ENCODE measurements around the gene BMX. TPM values are rescaled to one million over a fixed set of nuclear protein-coding genes. Genes with fewer than 3 reads are reported as not detected.

BMX gene
- total and polyA plus RNA-seq, 10 of the 15 experiments (the other 5 are each of a cell fraction or from before 2014, with no cell fraction given): not detected

DNA sequence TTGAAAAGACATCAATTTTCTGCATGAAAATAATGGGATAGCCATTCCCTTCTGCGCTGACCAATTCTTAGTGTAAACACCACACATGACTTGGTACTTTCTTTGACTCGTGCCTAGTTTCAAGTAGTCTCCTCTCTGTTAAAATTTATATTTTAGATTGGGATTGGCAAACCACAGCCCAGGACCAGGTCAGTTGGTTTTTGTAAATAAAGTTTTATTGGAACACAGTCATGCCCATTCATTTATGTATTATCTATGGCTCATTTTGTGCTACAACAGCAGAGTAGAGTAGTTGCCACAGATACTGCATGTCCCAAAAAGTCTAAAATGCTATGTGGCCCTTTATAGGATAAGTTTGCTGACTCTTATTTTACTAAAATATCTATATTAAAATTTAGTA, 46.7 kb downstream of the BMX start:
- intact Hi-C loops (cut with micrococcal nuclease; ENCODE audit: unreplicated experiment): no loop called here
- Histone ChIP-seq H3K36me3 (ENCODE audit: control insufficient read depth in 2 of 2, insufficient read depth in 2 of 2, low read length in 1 of 2) (no peaks in the 10 kb centered on the region), H3K27me3 (replicated peaks in 1 of 2; ENCODE audit: control insufficient read depth in 2 of 2, insufficient read depth in 2 of 2, low read length in 1 of 2) (peaks cover 0 to 5% of the 10 kb centered on the region in 2 experiments; a peak in 1 of 4 replicates), H3K79me2 (ENCODE audit: control insufficient read depth, insufficient read depth, low read length) (no peaks in the 10 kb centered on the region), H4K20me1 (ENCODE audit: control insufficient read depth, insufficient read depth) (no peaks in the 10 kb centered on the region), H2AFZ (ENCODE audit: control insufficient read depth, low read depth, low read length) (no peak overlapping the region), H3K4me2 (ENCODE audit: control insufficient read depth, insufficient read depth) (no peak overlapping the region), H3K4me1 (ENCODE audit: control insufficient read depth, insufficient read depth, low read length) (no peaks in the 10 kb centered on the region), H3K9me3 (replicated peaks; ENCODE audit: control insufficient read depth, insufficient read depth, low read length) (no peaks in the 10 kb centered on the region), H3K4me3 (no peak overlapping the region), H3K27ac (ENCODE audit: control insufficient read depth, insufficient read depth) (no peak overlapping the region), H3K9ac (ENCODE audit: control insufficient read depth, insufficient read depth, low read length) (no peak overlapping the region)
- CTCF ChIA-PET: no interaction called here
- ATAC-seq (no peak), DNase-seq (ENCODE audit: low read depth, low spot score) (no peak), FAIRE-seq (no peak)
- SMC1A ChIA-PET (ENCODE audit: uncharacterized antibody, unreplicated experiment): no interaction called here
- in situ Hi-C loops (cut with MboI): no loop called here
- POLR2A ChIA-PET: no interaction called here
- 25% methylated on average over 2 of the region's 2 CpGs for WGBS (ENCODE audit: insufficient coverage, insufficient replicate concordance, low lambda C conversion rate, missing lambda C conversion rate)
- BruUV-seq (replicated peaks): no TSS peak
- RAD21 ChIA-PET (ENCODE audit: unreplicated experiment): no interaction called here
- TF ChIP-seq ATF7 (IDR thresholded peaks at IDR 0.05; ENCODE audit: low read depth) (no peak), KDM1A (IDR thresholded peaks at IDR 0.05; ENCODE audit: borderline replicate concordance) (no peak), LARP7 (IDR thresholded peaks at IDR 0.05) (no peak), NFIC (IDR thresholded peaks at IDR 0.05; ENCODE audit: low read depth, low read length) (no peak), PML (IDR thresholded peaks at IDR 0.05; ENCODE audit: low read length) (no peak), BCLAF1 (IDR thresholded peaks at IDR 0.05) (no peak), WRNIP1 (IDR thresholded peaks at IDR 0.05; ENCODE audit: borderline replicate concordance, low read depth, low read length) (no peak), ETV6 (conservative IDR thresholded peaks at IDR 0.05 in 1 of 2, IDR thresholded peaks at IDR 0.05 in 1 of 2; ENCODE audit: borderline replicate concordance in 1 of 2, low read depth in 1 of 2) (no peak), BHLHE40 (IDR thresholded peaks at IDR 0.05; ENCODE audit: borderline replicate concordance in 1 of 2, low read depth in 2 of 2, low read length in 1 of 2) (no peak), IKZF1 (conservative IDR thresholded peaks at IDR 0.05) (no peak), EED (IDR thresholded peaks at IDR 0.05; ENCODE audit: low read depth) (no peak), ESRRA (IDR thresholded peaks at IDR 0.05; ENCODE audit: low read length) (no peak), MYC (IDR thresholded peaks at IDR 0.05; ENCODE audit: insufficient read depth, insufficient read length, insufficient replicate concordance, low read length, severe bottlenecking) (no peak), ATF3 (IDR thresholded peaks at IDR 0.05; ENCODE audit: borderline replicate concordance, extremely low read depth, low read depth, low read length) (no peak)
- TF ChIP-seq, protein P1, sequence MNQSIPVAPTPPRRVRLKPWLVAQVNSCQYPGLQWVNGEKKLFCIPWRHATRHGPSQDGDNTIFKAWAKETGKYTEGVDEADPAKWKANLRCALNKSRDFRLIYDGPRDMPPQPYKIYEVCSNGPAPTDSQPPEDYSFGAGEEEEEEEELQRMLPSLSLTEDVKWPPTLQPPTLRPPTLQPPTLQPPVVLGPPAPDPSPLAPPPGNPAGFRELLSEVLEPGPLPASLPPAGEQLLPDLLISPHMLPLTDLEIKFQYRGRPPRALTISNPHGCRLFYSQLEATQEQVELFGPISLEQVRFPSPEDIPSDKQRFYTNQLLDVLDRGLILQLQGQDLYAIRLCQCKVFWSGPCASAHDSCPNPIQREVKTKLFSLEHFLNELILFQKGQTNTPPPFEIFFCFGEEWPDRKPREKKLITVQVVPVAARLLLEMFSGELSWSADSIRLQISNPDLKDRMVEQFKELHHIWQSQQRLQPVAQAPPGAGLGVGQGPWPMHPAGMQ (IDR thresholded peaks at IDR 0.05; ENCODE audit: borderline replicate concordance): no peak
- TF ChIP-seq, protein P2, sequence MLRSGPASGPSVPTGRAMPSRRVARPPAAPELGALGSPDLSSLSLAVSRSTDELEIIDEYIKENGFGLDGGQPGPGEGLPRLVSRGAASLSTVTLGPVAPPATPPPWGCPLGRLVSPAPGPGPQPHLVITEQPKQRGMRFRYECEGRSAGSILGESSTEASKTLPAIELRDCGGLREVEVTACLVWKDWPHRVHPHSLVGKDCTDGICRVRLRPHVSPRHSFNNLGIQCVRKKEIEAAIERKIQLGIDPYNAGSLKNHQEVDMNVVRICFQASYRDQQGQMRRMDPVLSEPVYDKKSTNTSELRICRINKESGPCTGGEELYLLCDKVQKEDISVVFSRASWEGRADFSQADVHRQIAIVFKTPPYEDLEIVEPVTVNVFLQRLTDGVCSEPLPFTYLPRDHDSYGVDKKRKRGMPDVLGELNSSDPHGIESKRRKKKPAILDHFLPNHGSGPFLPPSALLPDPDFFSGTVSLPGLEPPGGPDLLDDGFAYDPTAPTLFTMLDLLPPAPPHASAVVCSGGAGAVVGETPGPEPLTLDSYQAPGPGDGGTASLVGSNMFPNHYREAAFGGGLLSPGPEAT (IDR thresholded peaks at IDR 0.05; ENCODE audit: low read depth): no peak
- TF ChIP-seq, protein P3, sequence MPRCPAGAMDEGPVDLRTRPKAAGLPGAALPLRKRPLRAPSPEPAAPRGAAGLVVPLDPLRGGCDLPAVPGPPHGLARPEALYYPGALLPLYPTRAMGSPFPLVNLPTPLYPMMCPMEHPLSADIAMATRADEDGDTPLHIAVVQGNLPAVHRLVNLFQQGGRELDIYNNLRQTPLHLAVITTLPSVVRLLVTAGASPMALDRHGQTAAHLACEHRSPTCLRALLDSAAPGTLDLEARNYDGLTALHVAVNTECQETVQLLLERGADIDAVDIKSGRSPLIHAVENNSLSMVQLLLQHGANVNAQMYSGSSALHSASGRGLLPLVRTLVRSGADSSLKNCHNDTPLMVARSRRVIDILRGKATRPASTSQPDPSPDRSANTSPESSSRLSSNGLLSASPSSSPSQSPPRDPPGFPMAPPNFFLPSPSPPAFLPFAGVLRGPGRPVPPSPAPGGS (IDR thresholded peaks at IDR 0.05; ENCODE audit: borderline replicate concordance, insufficient read depth, low read depth, low read length, poor library complexity, severe bottlenecking): no peak
